Fibroblast of lung (primary cell): ENCODE measurements around the gene GNG7.

Experiments
- EZH2 ChIP-seq: IDR thresholded peaks from 2 replicates; pipeline ENCODE4 v1.5.1; 2012; ENCODE audit warnings: low read length, control low read depth, mild to moderate bottlenecking; ENCODE audit errors: missing control alignments
- TF ChIP-seq, protein P1 (sequence below), 2 donors: IDR thresholded peaks in 1 of 2; conservative IDR thresholded peaks in 1 of 2; 1 replicate in 1 of 2; 2 replicates in 1 of 2; pipeline ENCODE4 v1.5.1; 2011 to 2012; ENCODE audit warnings: low read length in 2 of 2, control low read depth in 1 of 2, inconsistent platforms in 1 of 2, low read depth in 1 of 2, mild to moderate bottlenecking in 1 of 2

- TF ChIP-seq, protein P1, sequence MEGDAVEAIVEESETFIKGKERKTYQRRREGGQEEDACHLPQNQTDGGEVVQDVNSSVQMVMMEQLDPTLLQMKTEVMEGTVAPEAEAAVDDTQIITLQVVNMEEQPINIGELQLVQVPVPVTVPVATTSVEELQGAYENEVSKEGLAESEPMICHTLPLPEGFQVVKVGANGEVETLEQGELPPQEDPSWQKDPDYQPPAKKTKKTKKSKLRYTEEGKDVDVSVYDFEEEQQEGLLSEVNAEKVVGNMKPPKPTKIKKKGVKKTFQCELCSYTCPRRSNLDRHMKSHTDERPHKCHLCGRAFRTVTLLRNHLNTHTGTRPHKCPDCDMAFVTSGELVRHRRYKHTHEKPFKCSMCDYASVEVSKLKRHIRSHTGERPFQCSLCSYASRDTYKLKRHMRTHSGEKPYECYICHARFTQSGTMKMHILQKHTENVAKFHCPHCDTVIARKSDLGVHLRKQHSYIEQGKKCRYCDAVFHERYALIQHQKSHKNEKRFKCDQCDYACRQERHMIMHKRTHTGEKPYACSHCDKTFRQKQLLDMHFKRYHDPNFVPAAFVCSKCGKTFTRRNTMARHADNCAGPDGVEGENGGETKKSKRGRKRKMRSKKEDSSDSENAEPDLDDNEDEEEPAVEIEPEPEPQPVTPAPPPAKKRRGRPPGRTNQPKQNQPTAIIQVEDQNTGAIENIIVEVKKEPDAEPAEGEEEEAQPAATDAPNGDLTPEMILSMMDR (conservative IDR thresholded peaks at IDR 0.05 in 1 of 2, IDR thresholded peaks at IDR 0.05 in 1 of 2; ENCODE audit: low read depth in 1 of 2, low read length in 2 of 2) = no peak
- no peak for TF ChIP-seq EZH2
Measured at GRCh38 chr19:2462635-2463421, 239.7 kb downstream of the GNG7 start.
